ENCODE results near the gene SPEG. TPM values are rescaled to one million over a fixed set of nuclear protein-coding genes. Genes with fewer than 3 reads are reported as not detected.
A peak's percentile ranks its signal among the peaks of the same experiment; 100 is the strongest.

The SPEG gene
- total RNA-seq, 1 donor from 2014 or later = 1.5 TPM

DNA sequence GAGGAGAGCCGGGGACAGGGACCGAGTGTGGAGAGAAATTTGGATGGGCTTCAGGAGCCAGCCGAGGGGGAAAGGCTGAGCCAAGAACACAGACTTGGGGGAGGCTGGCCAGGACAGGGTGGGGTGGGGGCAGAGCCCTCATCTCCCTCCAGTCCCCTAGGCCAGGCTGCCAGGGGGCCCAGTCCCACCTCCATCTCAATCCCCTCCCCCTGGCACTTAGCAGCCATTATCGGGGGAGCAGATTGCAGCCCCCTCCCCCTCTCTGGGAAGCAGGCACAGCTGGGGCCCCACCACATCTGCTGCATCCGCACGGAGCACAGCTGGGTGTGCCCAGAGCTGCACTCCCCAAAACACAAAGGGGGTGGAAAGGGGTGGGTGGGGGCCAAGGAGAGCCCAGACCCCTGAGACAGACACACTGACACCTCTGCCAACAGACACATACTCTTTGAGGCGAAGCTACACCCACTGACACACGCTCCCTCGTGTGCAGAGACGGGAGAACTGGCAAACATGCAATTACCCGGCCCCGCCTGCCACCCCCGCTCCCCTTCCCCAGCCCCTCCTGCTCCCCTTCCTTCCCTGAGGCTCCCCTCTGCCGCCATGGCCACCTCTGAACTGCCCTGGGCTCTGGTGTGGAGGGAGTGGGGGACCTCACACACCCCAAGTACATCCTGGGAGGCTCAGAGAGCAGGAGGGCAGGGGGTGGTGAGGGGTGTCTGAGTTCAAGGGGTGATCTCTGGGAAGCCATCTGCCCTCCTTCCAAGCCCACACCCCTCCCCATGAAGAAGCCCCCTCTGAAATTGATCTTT is 74.5 kb downstream of the SPEG start:
- DNase-seq (ENCODE audit: low spot score) = no peak
- peak; percentile 25 for ATAC-seq

DNA sequence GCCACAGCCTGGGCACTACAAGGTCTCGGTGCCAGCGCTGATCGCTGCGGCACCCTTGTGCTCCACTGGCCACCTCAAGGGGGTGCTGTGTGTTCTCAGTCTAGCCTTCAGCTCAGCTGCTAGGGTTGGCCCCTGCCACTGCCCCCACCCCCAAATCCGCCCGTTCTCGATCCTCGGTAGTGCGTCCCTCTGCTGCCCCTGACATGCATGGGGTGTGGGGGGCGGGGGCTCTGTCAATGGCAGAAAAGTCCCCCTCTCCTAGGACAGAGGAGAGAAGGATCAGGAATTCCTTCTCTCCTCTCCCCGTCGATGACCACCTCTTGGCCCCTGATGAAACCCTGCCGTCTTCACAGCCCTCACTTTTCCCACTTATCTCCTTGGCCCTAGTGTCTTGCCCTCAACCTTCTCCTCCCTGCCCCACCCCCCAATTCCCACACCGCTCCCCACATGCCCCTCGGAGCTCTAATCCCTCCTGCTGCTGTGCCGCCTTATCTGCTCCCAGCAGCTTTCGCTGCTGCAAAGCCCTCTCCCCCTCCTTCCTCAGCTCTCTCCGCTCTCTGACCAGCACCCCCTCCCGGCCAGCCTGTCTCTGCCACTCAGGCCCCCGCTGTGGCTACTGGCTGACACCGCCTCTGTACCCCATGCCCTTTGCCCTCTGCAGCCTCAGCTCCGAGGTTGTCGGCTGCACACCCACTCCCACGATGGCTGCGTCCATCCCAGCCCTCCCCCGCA is 75.3 kb downstream of the SPEG start:
- ATAC-seq = peak; percentile 82
- DNase-seq (ENCODE audit: low spot score) = peak; percentile 53

GRCh38 chr2:219510512-219511135 is 76.0 kb downstream of the SPEG start:
- ATAC-seq (no peak), DNase-seq (ENCODE audit: low spot score) (no peak)

DNA sequence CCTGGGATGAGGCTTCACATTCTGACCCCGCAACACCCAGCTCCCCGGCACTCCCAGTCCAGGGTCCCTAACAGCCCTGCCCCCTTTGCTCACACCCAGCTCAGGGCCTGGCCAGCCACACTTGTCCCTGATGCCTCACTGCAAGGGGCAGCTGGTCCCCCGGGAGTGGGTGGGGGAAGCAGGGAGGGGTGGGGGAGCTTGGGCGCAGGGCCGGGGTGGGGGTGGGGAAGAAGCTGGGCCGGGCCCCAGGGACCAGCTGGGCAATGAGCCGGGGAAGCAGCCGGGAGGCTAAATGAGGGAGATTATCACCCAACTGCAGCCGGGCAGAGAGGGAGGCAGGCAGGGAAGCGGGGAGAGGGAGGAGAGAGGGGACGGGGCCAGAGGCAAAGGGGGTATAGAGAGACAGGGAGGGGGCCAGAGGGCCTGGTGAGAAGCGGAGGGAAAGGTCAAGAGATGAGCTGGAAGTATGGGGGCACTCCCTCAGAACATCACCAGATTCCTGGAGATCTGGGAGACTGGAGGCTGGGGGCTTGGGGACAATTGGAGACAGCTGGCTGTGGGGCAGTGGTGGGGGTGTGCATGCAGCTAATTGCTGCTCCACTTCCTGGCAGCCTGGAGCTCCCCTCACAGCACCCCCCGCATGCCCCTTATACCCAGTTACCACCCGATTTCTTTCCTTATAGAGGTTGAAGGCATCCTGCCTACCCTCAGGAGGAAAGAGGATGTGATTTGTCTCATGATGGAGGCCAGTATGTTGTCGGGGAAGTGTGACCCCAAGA is 77.1 kb downstream of the SPEG start:
- DNase-seq (ENCODE audit: low spot score) (no peak), ATAC-seq (no peak)

- ATAC-seq (no peak), DNase-seq (ENCODE audit: low spot score) (no peak)
Observed at GRCh38 chr2:219512524-219513216, 78.0 kb downstream of the SPEG start.

- ATAC-seq (no peak), DNase-seq (ENCODE audit: low spot score) (no peak)
Observed at GRCh38 chr2:219513787-219514186, 79.1 kb downstream of the SPEG start.

DNA sequence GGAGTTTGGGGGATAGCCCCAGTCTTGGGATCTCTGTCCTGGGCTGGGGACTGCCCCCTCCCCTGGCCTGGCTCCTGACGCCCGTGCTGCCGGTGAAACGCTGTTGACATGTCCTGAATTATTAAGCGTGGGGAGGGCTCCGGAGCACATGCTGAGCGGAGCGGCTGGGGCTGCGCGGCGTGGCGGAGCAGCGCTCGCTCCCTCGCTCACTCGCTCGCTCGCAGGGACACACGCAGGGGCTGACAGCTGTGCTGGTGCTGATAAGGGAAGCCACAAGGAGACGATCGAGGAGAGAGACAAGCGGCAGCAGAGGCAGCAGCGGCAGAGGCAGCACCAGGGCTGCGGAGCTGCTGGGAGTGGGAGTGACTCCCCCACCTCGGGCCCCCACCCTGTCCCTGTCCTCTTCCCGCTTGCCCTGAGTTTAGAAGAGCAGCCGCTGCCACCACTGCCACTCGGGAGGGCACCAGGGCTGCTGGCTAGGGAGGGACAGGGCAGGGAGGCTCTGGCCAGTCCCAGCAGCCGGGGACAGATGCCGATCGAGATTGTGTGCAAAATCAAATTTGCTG is 79.6 kb downstream of the SPEG start, which contains the start of gene ASIC4:
ASIC4 (plus strand) TSS at position 287 of the 566 bp plus-strand sequence; CDS start at position 530, 243 bp downstream.
- DNase-seq (ENCODE audit: low spot score) (no peak), ATAC-seq (no peak)

- no peak for DNase-seq (ENCODE audit: low spot score)
- ATAC-seq = no peak
Observed at GRCh38 chr2:219514836-219515235, 80.2 kb downstream of the SPEG start.

DNA sequence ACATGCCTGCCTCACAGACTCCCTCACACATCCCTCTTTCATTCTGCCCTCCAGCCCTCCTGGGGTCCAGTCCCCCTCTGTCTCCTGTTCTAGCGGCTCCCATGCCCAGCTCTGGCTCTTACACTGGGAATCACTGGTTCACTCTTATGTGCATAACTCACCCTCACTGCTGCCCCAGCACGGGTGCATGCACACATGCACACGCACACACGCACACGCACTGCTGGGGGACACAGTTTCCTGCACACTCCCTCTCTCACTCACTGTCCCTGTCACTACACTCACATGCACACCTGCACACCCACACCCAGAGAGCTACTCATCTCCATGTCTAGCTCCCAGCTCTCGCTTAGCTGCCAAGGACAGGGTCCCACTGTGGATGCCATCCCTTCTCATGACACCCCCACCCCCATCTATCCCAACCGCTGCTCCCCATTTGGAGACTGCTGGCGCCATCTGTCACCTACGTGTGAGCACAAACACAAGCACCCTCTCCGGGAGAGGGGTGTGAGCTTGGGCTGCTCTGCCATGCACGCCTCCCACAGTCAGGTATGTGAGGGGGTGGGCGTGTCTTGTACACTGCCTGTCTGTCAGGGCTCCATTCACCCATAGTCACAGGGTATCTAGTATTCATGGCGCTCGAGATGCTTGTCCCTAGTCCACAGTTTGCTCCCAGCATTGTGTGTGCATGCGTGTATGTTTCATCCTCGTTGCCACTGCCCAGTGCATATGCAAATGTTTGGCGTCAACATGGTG is 81.4 kb downstream of the SPEG start:
- no peak for DNase-seq (ENCODE audit: low spot score)
- ATAC-seq = no peak

GRCh38 chr2:219516888-219517287 is 82.2 kb downstream of the SPEG start:
- DNase-seq (ENCODE audit: low spot score) (no peak), ATAC-seq (no peak)

GRCh38 chr2:219517954-219518778 is 83.5 kb downstream of the SPEG start:
- DNase-seq (ENCODE audit: low spot score) = no peak
- no peak for ATAC-seq

DNA sequence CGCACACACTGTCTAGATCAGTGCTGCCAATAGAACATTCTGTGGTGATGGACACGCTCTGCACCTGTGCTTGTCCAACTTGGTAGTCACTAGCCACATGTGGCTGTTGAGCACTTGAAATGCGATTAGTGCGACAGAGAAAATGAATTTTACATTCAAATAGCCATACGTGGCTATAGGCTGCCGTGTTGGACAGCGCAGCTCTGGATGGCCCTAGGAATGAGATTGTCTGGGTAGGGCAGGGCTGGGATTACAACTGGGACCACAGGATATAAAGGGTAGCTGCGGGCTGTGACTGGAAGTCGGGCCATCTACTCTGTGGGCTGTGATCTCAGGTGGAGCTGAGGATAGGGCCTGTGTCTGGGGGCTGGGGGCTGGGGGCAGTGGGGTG is 84.9 kb downstream of the SPEG start:
- no peak for DNase-seq (ENCODE audit: low spot score)
- ATAC-seq = no peak

DNA sequence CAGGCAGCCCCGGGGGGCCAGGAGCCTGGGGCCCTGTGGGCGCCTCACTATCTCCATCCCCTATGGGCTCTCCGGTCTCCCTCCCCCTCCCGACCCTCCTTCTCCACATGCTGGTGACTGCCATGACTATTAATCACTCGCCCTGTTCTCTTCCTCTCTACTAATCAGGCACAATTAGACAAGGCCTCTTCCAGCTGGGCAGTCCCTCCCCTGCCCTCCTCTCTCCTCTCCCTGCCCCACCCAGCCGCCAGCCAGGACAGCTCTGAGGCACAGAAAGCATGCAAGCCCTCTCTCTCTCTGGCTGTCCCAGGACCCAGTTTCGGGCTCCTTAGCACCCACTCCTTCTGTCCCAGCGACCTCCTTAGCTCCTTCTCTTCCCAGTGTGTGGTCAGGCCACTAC is 85.4 kb downstream of the SPEG start:
- no peak for ATAC-seq
- no peak for DNase-seq (ENCODE audit: low spot score)

- no peak for DNase-seq (ENCODE audit: low spot score)
- peak; percentile 40 for ATAC-seq
Observed at GRCh38 chr2:219521066-219521880, 86.6 kb downstream of the SPEG start.

GRCh38 chr2:219522111-219523030 is 87.7 kb downstream of the SPEG start:
- no peak for ATAC-seq

GRCh38 chr2:219523031-219523671 is 88.5 kb downstream of the SPEG start:
- ATAC-seq (no peak), DNase-seq (ENCODE audit: low spot score) (no peak)

More at GRCh38 chr2:219522111-219523030, 87.7 kb downstream of the SPEG start:
- no peak for DNase-seq (ENCODE audit: low spot score)
